HepG2 (cell line): Measurements from ENCODE around the gene CLIC5. TPM values are rescaled to one million over a fixed set of nuclear protein-coding genes. Genes with fewer than 3 reads are reported as not detected.

ENCODE experiments used
- ATAC-seq: fragments of 200-7000 bp; cut with Tn5 transposase; 3 replicates; pipeline ENCODE4 v1.9.1; 2020; ENCODE audit warnings: mild to moderate bottlenecking, moderate library complexity
- BruUV-seq: library from RNA; stranded (reverse); fragments of 400-500 nt; replicated peaks from 2 replicates; lab custom pipeline; 2021; lab: Mats Ljungman, UMichigan
- CTCF ChIA-PET: fragments of 300-600 bp; formaldehyde crosslinking; extraction: SDS; loops from one replicate; lab custom pipeline; 2021; ENCODE audit warnings: low total read pairs, inconsistent platforms, low intra/inter-chr PET ratio; lab: Yijun Ruan, JAX
- POLR2A ChIA-PET: fragments of 350-600 bp; sonication (Branson Sonifier 250); formaldehyde crosslinking; loops from one replicate; lab custom pipeline; 2020; ENCODE audit warnings: antibody characterized with exemption, inconsistent platforms; lab: Yijun Ruan, JAX
- DNase-seq: peaks from one replicate; pipeline ENCODE4 v3.0.0-alpha.2; 2015; ENCODE audit warnings: low spot score
- FAIRE-seq: peaks from 3 replicates; lab custom pipeline; 2011; peaks lifted over from hg19 to GRCh38; lab: Jason Lieb, UNC
- H2AFZ ChIP-seq: one replicate; pipeline ENCODE4 v1.6.1; 2011; ENCODE audit warnings: low read length, inconsistent platforms
- H3K27ac ChIP-seq: fragments of 300-600 bp; 3 replicates; pipeline ENCODE4 v1.8.0; 2011; ENCODE audit warnings: mixed run types, mild to moderate bottlenecking, mixed read lengths, low read length, inconsistent platforms; ENCODE audit not compliant: insufficient read depth; ENCODE audit errors: extremely low read length
- H3K27me3 ChIP-seq, 2 experiments: fragments of 200-600 bp in 1 of 2; 2 replicates in 1 of 2; 3 replicates in 1 of 2; pipeline versions ENCODE4 v1.6.0 to v1.8.0; 2011; ENCODE audit warnings: low read length in 2 of 2, mild to moderate bottlenecking in 2 of 2, moderate library complexity in 2 of 2, inconsistent platforms in 1 of 2; ENCODE audit not compliant: insufficient read depth in 2 of 2, control insufficient read depth in 1 of 2
- H3K36me3 ChIP-seq, 2 experiments: fragments of 200-600 bp in 1 of 2; replicated peaks in 1 of 2; 2 replicates in 1 of 2; 3 replicates in 1 of 2; pipeline versions ENCODE4 v1.5.1 to v1.8.0; 2011; ENCODE audit warnings: low read length in 2 of 2, inconsistent platforms in 1 of 2; ENCODE audit not compliant: insufficient read depth in 2 of 2, control insufficient read depth in 1 of 2
- H3K4me1 ChIP-seq: 2 replicates; pipeline ENCODE4 v1.5.1; 2012; ENCODE audit warnings: low read length, inconsistent platforms; ENCODE audit not compliant: insufficient read depth
- H3K4me2 ChIP-seq: 2 replicates; pipeline ENCODE4 v1.6.0; 2011; ENCODE audit warnings: low read depth, low read length, inconsistent platforms
- H3K4me3 ChIP-seq, 3 experiments: fragments of 200-600 bp in 1 of 3; sonication (generic), shearing (Covaris generic) in 1 of 3; replicated peaks in 1 of 3; 2 replicates each; pipeline ENCODE4 v1.5.1; 2011 to 2016; ENCODE audit warnings: low read length in 3 of 3, inconsistent platforms in 2 of 3, low read depth in 2 of 3, mild to moderate bottlenecking in 2 of 3, control low read depth in 1 of 3, mixed read lengths in 1 of 3; ENCODE audit not compliant: insufficient read depth in 1 of 3
- H3K79me2 ChIP-seq: one replicate; pipeline ENCODE4 v1.6.1; 2011; ENCODE audit warnings: low read length, inconsistent platforms; ENCODE audit not compliant: insufficient read depth
- H3K9ac ChIP-seq: 2 replicates; pipeline ENCODE4 v1.6.0; 2011; ENCODE audit warnings: mild to moderate bottlenecking, low read depth, low read length, inconsistent platforms; ENCODE audit not compliant: insufficient read depth
- H3K9me3 ChIP-seq: 2 replicates; pipeline ENCODE4 v1.5.1; 2012; ENCODE audit warnings: mild to moderate bottlenecking, low read length
- H4K20me1 ChIP-seq: 2 replicates; pipeline ENCODE4 v1.6.0; 2011; ENCODE audit warnings: inconsistent platforms, mild to moderate bottlenecking, low read length, moderate library complexity; ENCODE audit not compliant: insufficient read depth
- ARID3A ChIP-seq: IDR thresholded peaks from 2 replicates; pipeline ENCODE4 v1.6.1; 2012; ENCODE audit warnings: low read depth, low read length, improper control_type of control experiment
- ATF6 ChIP-seq: sonication (generic); formaldehyde crosslinking; conservative IDR thresholded peaks from 2 replicates; pipeline ENCODE4 v1.4.0; 2020; ENCODE audit warnings: missing genetic modification reagents
- BRD4 ChIP-seq: sonication (generic); formaldehyde crosslinking; IDR thresholded peaks from 2 replicates; pipeline ENCODE4 v1.4.0; 2020; ENCODE audit warnings: missing genetic modification reagents
- CERS6 ChIP-seq: sonication (generic); formaldehyde crosslinking; IDR thresholded peaks from 2 replicates; pipeline ENCODE4 v1.5.0; 2020; ENCODE audit warnings: missing genetic modification reagents
- GABPB1 ChIP-seq: IDR thresholded peaks from 2 replicates; pipeline ENCODE4 v1.6.1; 2016; ENCODE audit warnings: mild to moderate bottlenecking, missing genetic modification reagents, moderate library complexity, missing compliant biosample characterization
- HMGXB4 ChIP-seq, 2 experiments: sonication (generic) in 1 of 2; formaldehyde crosslinking in 1 of 2; IDR thresholded peaks; 2 replicates each; pipeline versions ENCODE4 v1.4.0 to v1.6.1; 2018 to 2020; ENCODE audit warnings: missing genetic modification reagents in 2 of 2, borderline replicate concordance in 1 of 2, low read depth in 1 of 2, mild to moderate bottlenecking in 1 of 2, missing biosample characterization in 1 of 2
- NR2C2 ChIP-seq: sonication (generic); formaldehyde crosslinking; IDR thresholded peaks from 2 replicates; pipeline ENCODE4 v1.4.0; 2020; ENCODE audit warnings: missing genetic modification reagents, mild to moderate bottlenecking, moderate library complexity, borderline replicate concordance
- ZNF33B ChIP-seq: sonication (generic); formaldehyde crosslinking; IDR thresholded peaks from 2 replicates; pipeline ENCODE4 v1.5.1; 2020; ENCODE audit warnings: mild to moderate bottlenecking, missing genetic modification reagents
- WGBS: methylation state at CpG from one replicate; pipeline ENCODE4 v1.1.6; 2017; ENCODE audit warnings: low lambda C conversion rate; 5-methylcytosine and 5-hydroxymethylcytosine counted together
- in situ Hi-C: cut with HindIII; loops from 2 replicates; pipeline ENCODE4 v1.10.0; 2017; ENCODE audit warnings: low pct_unique_long_range_greater_than_20kb; ENCODE audit not compliant: extremely low pct_ligation_motif_present
- intact Hi-C: fragments of 100-400 bp; cut with micrococcal nuclease; formaldehyde crosslinking; loops from one replicate; pipeline ENCODE4 v1.10.0; 2022; ENCODE audit not compliant: unreplicated experiment
- polyA plus RNA-seq, 8 experiments: library from polyadenylated mRNA; depleted of rRNA in 3 of 8; stranded (reverse) in 7 of 8; unstranded in 1 of 8; fragments of >200 nt; fragmentation: Illumina TruSeq in 4 of 8; extraction: Trizol in 4 of 8; gene quantifications; 2 replicates each; pipeline versions ENCODE4 v1.2.1 to v1.2.3, GENCODE V29; 2011 to 2016; ENCODE audit warnings: low read depth in 4 of 8, missing spikeins in 1 of 8, mixed read lengths in 1 of 8; ENCODE audit not compliant: insufficient read depth in 1 of 8
- total RNA-seq, 5 experiments: library from RNA; depleted of rRNA; stranded (reverse); fragments of >200 nt; fragmentation: Illumina TruSeq; extraction: Trizol; gene quantifications; 2 replicates each; pipeline ENCODE4 v1.2.3, GENCODE V29; 2016; ENCODE audit warnings: low read depth in 1 of 5

CLIC5 gene
- total and polyA plus RNA-seq, 2 of the 13 experiments (the other 11 are each of a cell fraction or from before 2014, with no cell fraction given) = not detected

- TF ChIP-seq HMGXB4 (CRISPR knock-in tag; IDR thresholded peaks at IDR 0.05; ENCODE audit: borderline replicate concordance in 1 of 2, low read depth in 1 of 2) = no peak
Measured at GRCh38 chr6:46039646-46040045, 24.0 kb upstream of the CLIC5 start (continued).

- WGBS = 0% methylated on average over 1 of the region's 1 CpG
- Histone ChIP-seq H3K4me1 (no peaks in the 10 kb centered on the region), H2AFZ (no peak overlapping the region), H3K4me2 (no peak overlapping the region), H3K9ac (no peak overlapping the region), H4K20me1 (no peaks in the 10 kb centered on the region), H3K79me2 (no peaks in the 10 kb centered on the region), H3K27me3 (no peaks in the 10 kb centered on the region), H3K9me3 (no peaks in the 10 kb centered on the region), H3K27ac (no peak overlapping the region), H3K4me3 (no peak overlapping the region), H3K36me3 (no peaks in the 10 kb centered on the region)
- no peak for FAIRE-seq
- CTCF ChIA-PET = no interaction called here
- no TSS peak for BruUV-seq
- DNase-seq = no peak
- ATAC-seq = no peak
- in situ Hi-C loops = no loop called here
- POLR2A ChIA-PET = no interaction called here
- intact Hi-C loops = no loop called here
- TF ChIP-seq ATF6 (CRISPR knock-in tag) (no peak), BRD4 (no peak), CERS6 (CRISPR knock-in tag) (no peak), ZNF33B (no peak), ARID3A (no peak), NR2C2 (CRISPR knock-in tag) (no peak), GABPB1 (CRISPR knock-in tag) (no peak)
Measured at GRCh38 chr6:46036911-46037310, 21.3 kb upstream of the CLIC5 start.
